GM12878 (cell line): ENCODE data around the gene CHAMP1. TPM values are rescaled to one million over a fixed set of nuclear protein-coding genes. Genes with fewer than 3 reads are reported as not detected.

ENCODE experiments used
- ATAC-seq: fragments of 200-7000 bp; cut with Tn5 transposase; 3 replicates; pipeline ENCODE4 v1.9.1; 2020; ENCODE audit warnings: mild to moderate bottlenecking, moderate library complexity
- BruUV-seq: library from RNA; stranded (reverse); fragments of 400-500 nt; replicated peaks from 2 replicates; lab custom pipeline; 2021; lab: Mats Ljungman, UMichigan
- CTCF ChIA-PET: fragments of 300-600 bp; sonication (Branson Sonifier 250); formaldehyde crosslinking; extraction: SDS; loops from one replicate; lab custom pipeline; 2021; ENCODE audit warnings: inconsistent platforms; lab: Yijun Ruan, JAX
- POLR2A ChIA-PET: fragments of 350-600 bp; formaldehyde crosslinking; extraction: SDS; loops from one replicate; lab custom pipeline; 2021; ENCODE audit warnings: inconsistent platforms; lab: Charles Lee
- RAD21 ChIA-PET: fragments of 300-600 bp; sonication (Branson Sonifier 250); formaldehyde crosslinking; loops from one replicate; lab custom pipeline; 2023; ENCODE audit warnings: antibody characterized with exemption; ENCODE audit not compliant: unreplicated experiment; lab: Charles Lee
- SMC1A ChIA-PET: fragments of 300-600 bp; sonication (Branson Sonifier 250); formaldehyde crosslinking; loops from one replicate; lab custom pipeline; 2023; ENCODE audit not compliant: unreplicated experiment, uncharacterized antibody; lab: Charles Lee
- DNase-seq: peaks from one replicate; pipeline ENCODE4 v3.0.0-alpha.2; 2011; ENCODE audit warnings: low read depth, low spot score
- FAIRE-seq: peaks from 3 replicates; lab custom pipeline; 2011; peaks lifted over from hg19 to GRCh38; lab: Jason Lieb, UNC
- H2AFZ ChIP-seq: 2 replicates; pipeline ENCODE4 v1.6.0; 2011; ENCODE audit warnings: low read depth, low read length, control low read depth; ENCODE audit not compliant: control insufficient read depth
- H3K27ac ChIP-seq: 2 replicates; pipeline ENCODE4 v1.5.1; 2011; ENCODE audit warnings: control low read depth; ENCODE audit not compliant: control insufficient read depth, insufficient read depth
- H3K27me3 ChIP-seq, 2 experiments: replicated peaks in 1 of 2; 2 replicates each; pipeline versions ENCODE4 v1.6.0 to v1.6.1; 2011; ENCODE audit warnings: low read length in 1 of 2; ENCODE audit not compliant: control insufficient read depth in 2 of 2, insufficient read depth in 2 of 2
- H3K36me3 ChIP-seq, 2 experiments: 2 replicates each; pipeline ENCODE4 v1.5.1; 2011; ENCODE audit warnings: low read length in 1 of 2; ENCODE audit not compliant: control insufficient read depth in 2 of 2, insufficient read depth in 2 of 2
- H3K4me1 ChIP-seq: 2 replicates; pipeline ENCODE4 v1.6.1; 2011; ENCODE audit warnings: mild to moderate bottlenecking, low read length, moderate library complexity, mixed read lengths; ENCODE audit not compliant: control insufficient read depth, insufficient read depth
- H3K4me2 ChIP-seq: 2 replicates; pipeline ENCODE4 v1.6.0; 2011; ENCODE audit warnings: control low read depth; ENCODE audit not compliant: control insufficient read depth, insufficient read depth
- H3K4me3 ChIP-seq: fragments of 200-600 bp; sonication (generic); 2 replicates; pipeline ENCODE4 v1.5.1; 2016
- H3K79me2 ChIP-seq: 2 replicates; pipeline ENCODE4 v1.6.0; 2011; ENCODE audit warnings: low read length; ENCODE audit not compliant: control insufficient read depth, insufficient read depth
- H3K9ac ChIP-seq: 2 replicates; pipeline ENCODE4 v1.8.0; 2011; ENCODE audit warnings: low read length, control low read depth, mixed read lengths; ENCODE audit not compliant: control insufficient read depth, insufficient read depth
- H3K9me3 ChIP-seq: replicated peaks from 3 replicates; pipeline ENCODE4 v1.5.1; 2011; ENCODE audit warnings: mild to moderate bottlenecking, low read length; ENCODE audit not compliant: control insufficient read depth, insufficient read depth
- H4K20me1 ChIP-seq: 2 replicates; pipeline ENCODE4 v1.6.0; 2011; ENCODE audit not compliant: control insufficient read depth, insufficient read depth
- IRF3 ChIP-seq: fragments of 450-650 bp; IDR thresholded peaks from 2 replicates; pipeline ENCODE4 v1.6.1; 2014; ENCODE audit warnings: mild to moderate bottlenecking
- NFYB ChIP-seq: IDR thresholded peaks from 2 replicates; pipeline ENCODE4 v1.6.1; 2011; ENCODE audit warnings: low read depth, mild to moderate bottlenecking, low read length, improper control_type of control experiment, moderate library complexity; ENCODE audit not compliant: insufficient read depth
- NR2C2 ChIP-seq: IDR thresholded peaks from 2 replicates; pipeline ENCODE4 v1.6.1; 2011; ENCODE audit warnings: borderline replicate concordance, low read depth; ENCODE audit not compliant: control insufficient read depth, insufficient read length
- PML ChIP-seq: IDR thresholded peaks from 2 replicates; pipeline ENCODE4 v1.6.1; 2012; ENCODE audit warnings: low read length, inconsistent platforms
- POLR2AphosphoS2 ChIP-seq: IDR thresholded peaks from 2 replicates; pipeline ENCODE4 v1.6.1; 2011; ENCODE audit warnings: low read depth, mild to moderate bottlenecking, low read length, improper control_type of control experiment, moderate library complexity
- SMARCA5 ChIP-seq: fragments of 450-650 bp; IDR thresholded peaks from 2 replicates; pipeline ENCODE4 v1.6.1; 2017; ENCODE audit warnings: mild to moderate bottlenecking
- TAF1 ChIP-seq: IDR thresholded peaks from 2 replicates; pipeline ENCODE4 v1.6.1; 2011; ENCODE audit warnings: mild to moderate bottlenecking, low read depth, low read length, borderline replicate concordance
- ZNF217 ChIP-seq: fragments of 450-650 bp; IDR thresholded peaks from 2 replicates; pipeline ENCODE4 v1.6.1; 2017; ENCODE audit warnings: antibody characterized with exemption, mild to moderate bottlenecking
- WGBS: methylation state at CpG from one replicate; pipeline ENCODE4 v1.1.6; 2016; ENCODE audit warnings: low lambda C conversion rate; ENCODE audit not compliant: insufficient replicate concordance, insufficient coverage; ENCODE audit errors: missing lambda C conversion rate; 5-methylcytosine and 5-hydroxymethylcytosine counted together
- in situ Hi-C: fragments of 300-500 bp; cut with MboI; formaldehyde crosslinking; loops from 9 replicates; pipeline ENCODE4 v1.14.3; 2018; ENCODE audit warnings: mixed read lengths
- intact Hi-C: fragments of 100-400 bp; cut with micrococcal nuclease; formaldehyde crosslinking; loops from one replicate; pipeline ENCODE4 v1.14.2; 2022; ENCODE audit not compliant: unreplicated experiment
- polyA plus RNA-seq, 11 experiments: library from polyadenylated mRNA; depleted of rRNA in 4 of 11; unstranded in 6 of 11; stranded (reverse) in 5 of 11; fragments of >200 nt; fragmentation: Nextera tagmentation in 4 of 11; fragmentation: Illumina TruSeq in 1 of 11; extraction: Ambion mirVana in 4 of 11; extraction: Trizol in 1 of 11; gene quantifications; 1 replicate in 1 of 11; 2 replicates in 10 of 11; pipeline versions ENCODE4 v1.2.1 to v1.2.3, GENCODE V29; 2011 to 2016; ENCODE audit warnings: inconsistent platforms in 2 of 11, missing spikeins in 2 of 11, low read depth in 1 of 11
- total RNA-seq, 4 experiments: library from RNA; depleted of rRNA in 3 of 4; stranded (reverse); fragments of >200 nt in 3 of 4; fragmentation: Illumina TruSeq in 1 of 4; extraction: Trizol in 1 of 4; gene quantifications; 2 replicates each; pipeline versions ENCODE4 v1.2.1 to v1.2.3, GENCODE V29; 2013 to 2021
- TF ChIP-seq, protein P1 (sequence below): fragments of 450-650 bp; IDR thresholded peaks from 2 replicates; pipeline ENCODE4 v1.6.1; 2017; ENCODE audit warnings: antibody characterized with exemption, mild to moderate bottlenecking, moderate library complexity
- TF ChIP-seq, protein P2 (sequence below): IDR thresholded peaks from 2 replicates; pipeline ENCODE4 v1.6.1; 2012; ENCODE audit warnings: mild to moderate bottlenecking, low read depth, low read length
- TF ChIP-seq, protein P3 (sequence below), 3 experiments: IDR thresholded peaks in 2 of 3; conservative IDR thresholded peaks in 1 of 3; 2 replicates each; pipeline ENCODE4 v1.5.1; 2011; ENCODE audit warnings: low read depth in 3 of 3, low read length in 3 of 3, mild to moderate bottlenecking in 3 of 3, control low read depth in 2 of 3, moderate library complexity in 2 of 3, inconsistent platforms in 1 of 3, mixed read lengths in 1 of 3; ENCODE audit not compliant: control insufficient read depth in 2 of 3, insufficient read depth in 1 of 3; ENCODE audit errors: extremely low read depth in 1 of 3

Gene CHAMP1
- total and polyA plus RNA-seq, 10 of the 15 experiments (the other 5 are each of a cell fraction or from before 2014, with no cell fraction given) = 1.1 to 54.8 (median 23.9) TPM

DNA sequence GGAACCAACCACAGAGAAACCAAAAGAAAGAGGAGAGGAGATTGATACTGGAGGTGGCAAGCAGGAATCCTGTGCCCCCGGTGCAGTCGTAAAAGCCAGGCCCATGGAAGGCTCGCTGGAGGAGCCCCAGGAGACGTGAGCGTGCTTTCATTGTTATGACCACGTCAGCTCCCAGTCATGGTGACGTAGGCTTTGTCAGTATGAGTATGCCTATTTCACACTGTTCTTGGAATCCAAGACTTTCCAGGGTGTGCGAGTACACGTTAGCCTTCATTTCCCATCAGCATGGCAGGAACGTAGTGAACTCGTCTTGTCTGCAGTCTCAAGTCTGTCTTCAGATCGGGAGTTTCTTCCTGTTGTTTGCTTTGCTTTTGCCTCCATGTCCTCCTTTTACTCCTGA lies 15.4 kb upstream of the CHAMP1 start (continued):
- TF ChIP-seq, protein P1, sequence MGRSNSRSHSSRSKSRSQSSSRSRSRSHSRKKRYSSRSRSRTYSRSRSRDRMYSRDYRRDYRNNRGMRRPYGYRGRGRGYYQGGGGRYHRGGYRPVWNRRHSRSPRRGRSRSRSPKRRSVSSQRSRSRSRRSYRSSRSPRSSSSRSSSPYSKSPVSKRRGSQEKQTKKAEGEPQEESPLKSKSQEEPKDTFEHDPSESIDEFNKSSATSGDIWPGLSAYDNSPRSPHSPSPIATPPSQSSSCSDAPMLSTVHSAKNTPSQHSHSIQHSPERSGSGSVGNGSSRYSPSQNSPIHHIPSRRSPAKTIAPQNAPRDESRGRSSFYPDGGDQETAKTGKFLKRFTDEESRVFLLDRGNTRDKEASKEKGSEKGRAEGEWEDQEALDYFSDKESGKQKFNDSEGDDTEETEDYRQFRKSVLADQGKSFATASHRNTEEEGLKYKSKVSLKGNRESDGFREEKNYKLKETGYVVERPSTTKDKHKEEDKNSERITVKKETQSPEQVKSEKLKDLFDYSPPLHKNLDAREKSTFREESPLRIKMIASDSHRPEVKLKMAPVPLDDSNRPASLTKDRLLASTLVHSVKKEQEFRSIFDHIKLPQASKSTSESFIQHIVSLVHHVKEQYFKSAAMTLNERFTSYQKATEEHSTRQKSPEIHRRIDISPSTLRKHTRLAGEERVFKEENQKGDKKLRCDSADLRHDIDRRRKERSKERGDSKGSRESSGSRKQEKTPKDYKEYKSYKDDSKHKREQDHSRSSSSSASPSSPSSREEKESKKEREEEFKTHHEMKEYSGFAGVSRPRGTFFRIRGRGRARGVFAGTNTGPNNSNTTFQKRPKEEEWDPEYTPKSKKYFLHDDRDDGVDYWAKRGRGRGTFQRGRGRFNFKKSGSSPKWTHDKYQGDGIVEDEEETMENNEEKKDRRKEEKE = no peak
- TF ChIP-seq POLR2AphosphoS2 = no peak

- WGBS = 97% methylated on average over 12 of the region's 12 CpGs
- DNase-seq (no peak), ATAC-seq (no peak), FAIRE-seq (no peak)
- no peak overlapping the region for H2AFZ ChIP-seq
- peaks cover 31% of the 10 kb centered on the region for H3K4me1 ChIP-seq
- SMC1A ChIA-PET = interaction anchor here (1.1 kb wide), 1 partner anchor 12 kb away, joined by 3 read pairs; no protein-coding TSS in a partner anchor
- H3K27me3 ChIP-seq = no peaks in the 10 kb centered on the region
- H3K9me3 ChIP-seq = no peaks in the 10 kb centered on the region
- no peaks in the 10 kb centered on the region for H4K20me1 ChIP-seq
- H3K79me2 ChIP-seq = peaks cover 2% of the 10 kb centered on the region; the same call in 1 of the 2 replicates
- no peak overlapping the region for H3K9ac ChIP-seq
- no peak overlapping the region for H3K4me3 ChIP-seq
- H3K36me3 ChIP-seq = peaks cover 14 to 36% of the 10 kb centered on the region in 2 experiments
- in situ Hi-C loops = no loop called here
- intact Hi-C loops = no loop called here
- CTCF ChIA-PET = interaction anchor here (0.7 to 1.5 kb wide), 2 partner anchors 37 to 41 kb away, joined by 4 read pairs; no protein-coding TSS in a partner anchor
- no TSS peak for BruUV-seq
- POLR2A ChIA-PET = interaction anchor here (0.6 kb wide), 1 partner anchor 18 kb away, joined by 3 read pairs; the partner anchor contains the start of gene UPF3A
- no peak overlapping the region for H3K4me2 ChIP-seq
- H3K27ac ChIP-seq = no peak overlapping the region
- RAD21 ChIA-PET = no interaction called here
- TF ChIP-seq NFYB = no peak
- TF ChIP-seq, protein P2, sequence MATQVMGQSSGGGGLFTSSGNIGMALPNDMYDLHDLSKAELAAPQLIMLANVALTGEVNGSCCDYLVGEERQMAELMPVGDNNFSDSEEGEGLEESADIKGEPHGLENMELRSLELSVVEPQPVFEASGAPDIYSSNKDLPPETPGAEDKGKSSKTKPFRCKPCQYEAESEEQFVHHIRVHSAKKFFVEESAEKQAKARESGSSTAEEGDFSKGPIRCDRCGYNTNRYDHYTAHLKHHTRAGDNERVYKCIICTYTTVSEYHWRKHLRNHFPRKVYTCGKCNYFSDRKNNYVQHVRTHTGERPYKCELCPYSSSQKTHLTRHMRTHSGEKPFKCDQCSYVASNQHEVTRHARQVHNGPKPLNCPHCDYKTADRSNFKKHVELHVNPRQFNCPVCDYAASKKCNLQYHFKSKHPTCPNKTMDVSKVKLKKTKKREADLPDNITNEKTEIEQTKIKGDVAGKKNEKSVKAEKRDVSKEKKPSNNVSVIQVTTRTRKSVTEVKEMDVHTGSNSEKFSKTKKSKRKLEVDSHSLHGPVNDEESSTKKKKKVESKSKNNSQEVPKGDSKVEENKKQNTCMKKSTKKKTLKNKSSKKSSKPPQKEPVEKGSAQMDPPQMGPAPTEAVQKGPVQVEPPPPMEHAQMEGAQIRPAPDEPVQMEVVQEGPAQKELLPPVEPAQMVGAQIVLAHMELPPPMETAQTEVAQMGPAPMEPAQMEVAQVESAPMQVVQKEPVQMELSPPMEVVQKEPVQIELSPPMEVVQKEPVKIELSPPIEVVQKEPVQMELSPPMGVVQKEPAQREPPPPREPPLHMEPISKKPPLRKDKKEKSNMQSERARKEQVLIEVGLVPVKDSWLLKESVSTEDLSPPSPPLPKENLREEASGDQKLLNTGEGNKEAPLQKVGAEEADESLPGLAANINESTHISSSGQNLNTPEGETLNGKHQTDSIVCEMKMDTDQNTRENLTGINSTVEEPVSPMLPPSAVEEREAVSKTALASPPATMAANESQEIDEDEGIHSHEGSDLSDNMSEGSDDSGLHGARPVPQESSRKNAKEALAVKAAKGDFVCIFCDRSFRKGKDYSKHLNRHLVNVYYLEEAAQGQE = no peak
- TF ChIP-seq, protein P3, sequence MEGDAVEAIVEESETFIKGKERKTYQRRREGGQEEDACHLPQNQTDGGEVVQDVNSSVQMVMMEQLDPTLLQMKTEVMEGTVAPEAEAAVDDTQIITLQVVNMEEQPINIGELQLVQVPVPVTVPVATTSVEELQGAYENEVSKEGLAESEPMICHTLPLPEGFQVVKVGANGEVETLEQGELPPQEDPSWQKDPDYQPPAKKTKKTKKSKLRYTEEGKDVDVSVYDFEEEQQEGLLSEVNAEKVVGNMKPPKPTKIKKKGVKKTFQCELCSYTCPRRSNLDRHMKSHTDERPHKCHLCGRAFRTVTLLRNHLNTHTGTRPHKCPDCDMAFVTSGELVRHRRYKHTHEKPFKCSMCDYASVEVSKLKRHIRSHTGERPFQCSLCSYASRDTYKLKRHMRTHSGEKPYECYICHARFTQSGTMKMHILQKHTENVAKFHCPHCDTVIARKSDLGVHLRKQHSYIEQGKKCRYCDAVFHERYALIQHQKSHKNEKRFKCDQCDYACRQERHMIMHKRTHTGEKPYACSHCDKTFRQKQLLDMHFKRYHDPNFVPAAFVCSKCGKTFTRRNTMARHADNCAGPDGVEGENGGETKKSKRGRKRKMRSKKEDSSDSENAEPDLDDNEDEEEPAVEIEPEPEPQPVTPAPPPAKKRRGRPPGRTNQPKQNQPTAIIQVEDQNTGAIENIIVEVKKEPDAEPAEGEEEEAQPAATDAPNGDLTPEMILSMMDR (IDR thresholded peaks at IDR 0.05 in 2 of 3, conservative IDR thresholded peaks at IDR 0.05 in 1 of 3; ENCODE audit: control insufficient read depth in 2 of 3, extremely low read depth in 1 of 3, insufficient read depth in 1 of 3, low read depth in 3 of 3, low read length in 3 of 3) = no peak
- TF ChIP-seq ZNF217 = no peak
- TF ChIP-seq PML = no peak
- no peak for TF ChIP-seq SMARCA5
- TF ChIP-seq NR2C2 = no peak
- no peak for TF ChIP-seq TAF1
- no peak for TF ChIP-seq IRF3
These were observed 14.5 kb upstream of the CHAMP1 start for GRCh38 chr13:114299604-114300305.
